GM08714 (cell line): ENCODE data around the gene ANGPTL7.

ENCODE experiments used
- H3K4me3 ChIP-seq: fragments of 200-500 bp; sonication (Bioruptor generic); 2 replicates; pipeline ENCODE4 v1.5.1; 2014; ENCODE audit warnings: mild to moderate bottlenecking, low read length, inconsistent platforms
- ZNF274 ChIP-seq: IDR thresholded peaks from 2 replicates; pipeline ENCODE4 v1.6.1; 2012; ENCODE audit warnings: mild to moderate bottlenecking, low read depth, low read length

ANGPTL7 gene

GRCh38 chr1:11188858-11189451, at the start of gene ANGPTL7:
Gene ANGPTL7, plus strand, starts transcription at chr1:11189355. Its CDS starts 225 bp downstream, at chr1:11189580.
- H3K4me3 ChIP-seq = no peak within 1 kb of the TSS
- no peak for TF ChIP-seq ZNF274

- no peak overlapping the region for H3K4me3 ChIP-seq
- no peak for TF ChIP-seq ZNF274
Observed at GRCh38 chr1:11142618-11143391, 46.4 kb upstream of the ANGPTL7 start.

GRCh38 chr1:11143401-11143800, 45.8 kb upstream of the ANGPTL7 start:
- no peak for TF ChIP-seq ZNF274
- H3K4me3 ChIP-seq = no peak overlapping the region

- no peak overlapping the region for H3K4me3 ChIP-seq
- TF ChIP-seq ZNF274 = no peak
Observed at GRCh38 chr1:11143907-11144306, 45.2 kb upstream of the ANGPTL7 start.

GRCh38 chr1:11144570-11145256, 44.4 kb upstream of the ANGPTL7 start:
- no peak for TF ChIP-seq ZNF274
- H3K4me3 ChIP-seq = no peak overlapping the region

GRCh38 chr1:11145741-11146140, 43.4 kb upstream of the ANGPTL7 start:
- no peak for TF ChIP-seq ZNF274
- no peak overlapping the region for H3K4me3 ChIP-seq

- no peak overlapping the region for H3K4me3 ChIP-seq
- TF ChIP-seq ZNF274 = no peak
Observed at GRCh38 chr1:11147197-11147770, 41.9 kb upstream of the ANGPTL7 start.

GRCh38 chr1:11150326-11150725, 38.8 kb upstream of the ANGPTL7 start:
- H3K4me3 ChIP-seq = no peak overlapping the region

GRCh38 chr1:11151114-11151513, 38.0 kb upstream of the ANGPTL7 start:
- no peak for TF ChIP-seq ZNF274
- H3K4me3 ChIP-seq = no peak overlapping the region

More at GRCh38 chr1:11150326-11150725, 38.8 kb upstream of the ANGPTL7 start:
- TF ChIP-seq ZNF274 = no peak

GRCh38 chr1:11151826-11152612, 37.1 kb upstream of the ANGPTL7 start:
- no peak for TF ChIP-seq ZNF274
- no peak overlapping the region for H3K4me3 ChIP-seq

GRCh38 chr1:11152755-11153154, 36.4 kb upstream of the ANGPTL7 start:
- TF ChIP-seq ZNF274 = no peak
- H3K4me3 ChIP-seq = no peak overlapping the region

- TF ChIP-seq ZNF274 = no peak
- H3K4me3 ChIP-seq = no peak overlapping the region
Observed at GRCh38 chr1:11153184-11153583, 36.0 kb upstream of the ANGPTL7 start.

GRCh38 chr1:11156441-11156840, 32.7 kb upstream of the ANGPTL7 start:
- TF ChIP-seq ZNF274 = no peak
- no peak overlapping the region for H3K4me3 ChIP-seq

- TF ChIP-seq ZNF274 = no peak
- no peak overlapping the region for H3K4me3 ChIP-seq
Observed at GRCh38 chr1:11156963-11157362, 32.2 kb upstream of the ANGPTL7 start.
